ENCODE measurements around the gene ZNHIT1. TPM values are rescaled to one million over a fixed set of nuclear protein-coding genes. Genes with fewer than 3 reads are reported as not detected.
"Not testable (repeated sequence)": the region's sequence is repeated elsewhere in the genome, so short reads cannot be mapped to it uniquely, and the experiment has no call there.

ZNHIT1 gene
- total RNA-seq, 2 experiments from 2014 or later = 44.2 TPM

DNA sequence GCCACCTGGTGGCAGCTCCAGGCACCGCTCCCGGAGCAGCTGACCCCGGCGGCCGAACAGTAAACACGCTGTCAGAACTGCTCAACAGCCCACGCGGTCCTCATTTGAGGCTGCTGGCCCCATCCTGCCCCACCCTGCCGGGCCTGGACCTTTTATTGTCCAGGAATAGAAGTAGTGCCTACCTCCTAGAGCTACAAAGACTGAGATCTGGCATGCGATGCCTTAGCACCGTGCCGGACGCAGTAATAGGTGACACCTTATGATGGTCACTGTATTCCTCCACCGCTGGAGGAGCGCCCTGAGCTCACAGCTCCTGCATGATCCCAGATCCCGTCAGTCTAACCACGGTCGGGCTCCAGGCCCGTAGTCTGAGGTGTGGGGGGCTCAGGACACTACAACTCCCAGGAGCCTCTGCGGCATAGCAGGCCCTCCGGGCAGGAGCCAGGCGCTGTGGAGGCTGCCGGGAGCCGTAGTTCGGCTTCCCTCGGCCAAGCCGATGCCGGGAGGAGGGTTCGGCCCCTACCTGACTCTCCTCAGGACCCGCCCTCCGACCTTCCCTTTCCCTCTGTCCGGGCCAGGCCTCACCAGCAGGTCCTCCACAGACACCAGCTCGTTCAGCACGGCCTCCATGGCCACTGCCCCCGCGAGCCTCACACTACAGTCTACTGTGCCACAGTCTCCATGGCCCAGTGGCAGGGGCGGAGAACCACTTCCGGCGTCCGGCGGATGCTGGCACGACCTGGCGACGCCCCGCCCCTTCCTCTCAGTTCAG lies 26.6 kb downstream of the ZNHIT1 start, which contains the start of gene FIS1:
Gene FIS1 (minus strand): TSS at position 707 of the 772 bp plus-strand sequence. CDS start 77 bp downstream, at position 630.
- no peaks in the 10 kb centered on the region for H3K9me3 Mint-ChIP-seq (ENCODE audit: low read depth)
- peak; percentile 96 for ATAC-seq
- peak within 1 kb of the TSS; percentile 97 for H3K4me3 Mint-ChIP-seq
- POLR2A ChIA-PET = interaction anchor here (0.5 to 0.9 kb wide), 7 partner anchors 8 to 814 kb away, joined by 3 to 7 read pairs (median 3); partner anchors contain the start of genes PLOD3 and ZNHIT1
- peak within 1 kb of the TSS; percentile 97 for H3K27ac Mint-ChIP-seq
- H3K4me1 Mint-ChIP-seq = peaks cover 25% of the 10 kb centered on the region
- peak; percentile 97 for DNase-seq
- peaks cover 34% of the 10 kb centered on the region for H3K36me3 Mint-ChIP-seq (ENCODE audit: low read depth)
- intact Hi-C loops (cut with DNase I, micrococcal nuclease) = loop anchor here (1.0 to 10.0 kb wide), 11 partner anchors 8 to 570 kb away; partner anchors contain the start of genes TRIM56 (in 2 of the 2), ZNHIT1 (in 2 of the 2), AP1S1 (in 1 of the 2) and GNB2 (in 1 of the 2)
- H3K27me3 Mint-ChIP-seq = no peaks in the 10 kb centered on the region
- CTCF ChIA-PET = interaction anchor here (0.5 to 3.8 kb wide), 18 partner anchors 9 to 539 kb away, joined by 3 to 44 read pairs (median 4); partner anchors contain the start of genes IFT22, PLOD3, POP7 and TRIM56

DNA sequence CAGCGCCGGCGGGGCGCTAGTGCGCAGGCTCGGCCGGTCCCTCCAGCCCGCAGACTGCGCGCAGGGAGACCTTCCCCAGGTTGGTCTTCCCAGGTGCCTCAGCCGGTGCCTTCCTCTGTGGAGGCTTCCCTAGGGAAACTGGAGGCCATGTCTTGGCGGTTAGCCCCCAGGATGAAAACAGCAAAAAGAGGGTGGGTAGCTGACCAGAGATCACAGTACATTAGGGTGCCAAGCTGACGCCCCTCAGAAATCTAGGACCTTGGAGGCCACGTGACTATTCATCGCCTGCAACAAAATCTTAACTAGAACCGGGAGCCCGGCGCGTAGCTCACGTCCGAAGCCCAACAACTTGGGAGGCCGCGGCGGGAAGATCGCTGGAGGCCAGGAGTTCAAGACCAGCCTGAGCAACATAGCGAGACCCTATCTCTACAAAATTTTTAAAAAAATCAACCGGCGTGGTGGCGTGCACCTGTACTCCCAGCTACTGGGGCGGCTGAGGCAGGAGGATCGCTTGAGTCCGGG lies 27.2 kb downstream of the ZNHIT1 start:
- POLR2A ChIA-PET = interaction anchor here (0.5 to 0.6 kb wide), 2 partner anchors 65 to 149 kb away, joined by 3 read pairs; no protein-coding TSS in a partner anchor
- intact Hi-C loops (cut with DNase I, micrococcal nuclease) = loop anchor here (1.0 to 10.0 kb wide), 6 partner anchors 38 to 570 kb away; partner anchors contain the start of genes TRIM56 (in 2 of the 2), AP1S1 (in 1 of the 2), GNB2 (in 1 of the 2) and IFT22 (in 1 of the 2)
- H3K36me3 Mint-ChIP-seq (ENCODE audit: low read depth) = peaks cover 32% of the 10 kb centered on the region
- H3K4me3 Mint-ChIP-seq = peak overlapping the region; percentile 97
- peaks cover 29% of the 10 kb centered on the region for H3K4me1 Mint-ChIP-seq
- CTCF ChIA-PET = interaction anchor here (0.5 to 3.8 kb wide), 7 partner anchors 9 to 101 kb away, joined by 3 to 44 read pairs (median 16); partner anchors contain the start of genes IFT22, PLOD3 and ZNHIT1
- no peak for DNase-seq
- no peak for ATAC-seq
- peak overlapping the region; percentile 97 for H3K27ac Mint-ChIP-seq
- H3K27me3 Mint-ChIP-seq = no peaks in the 10 kb centered on the region
- H3K9me3 Mint-ChIP-seq (ENCODE audit: low read depth) = no peaks in the 10 kb centered on the region

DNA sequence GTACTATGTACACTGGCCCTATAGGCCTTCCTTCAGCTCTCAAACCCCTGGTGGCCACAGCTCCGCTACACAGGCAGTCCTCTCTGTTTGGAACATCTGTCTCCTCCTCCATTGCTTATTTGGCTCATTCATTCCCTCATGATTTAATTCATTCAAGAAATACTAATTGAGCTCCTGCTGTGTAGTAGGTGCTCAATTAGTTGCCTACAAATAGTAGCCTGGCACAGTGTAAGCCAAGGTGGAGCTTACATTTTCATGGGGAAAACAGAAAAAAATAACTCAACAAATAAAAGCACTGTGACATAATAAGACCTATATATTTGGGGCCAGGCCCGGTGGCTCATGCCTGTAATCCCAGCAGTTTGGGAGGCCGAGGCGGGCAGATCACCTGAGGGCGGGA lies 30.3 kb downstream of the ZNHIT1 start:
- ATAC-seq (no peak), DNase-seq (no peak)
- ChIA-PET CTCF (interaction anchor here (0.7 kb wide), 1 partner anchor 31 kb away, joined by 3 read pairs; the partner anchor contains the start of genes PLOD3 and ZNHIT1), POLR2A (interaction anchor here (0.6 to 0.7 kb wide), 3 partner anchors 131 to 373 kb away, joined by 3 to 4 read pairs (median 3); partner anchors contain the start of gene SRRT)
- no peak overlapping the region for H3K27ac Mint-ChIP-seq
- peaks cover 44% of the 10 kb centered on the region for H3K4me1 Mint-ChIP-seq
- intact Hi-C loops (cut with DNase I, micrococcal nuclease) = loop anchor here in 1 of 2 experiments (10.0 kb wide), 1 partner anchor 573 kb away; the partner anchor contains the start of gene GNB2
- peaks cover 29% of the 10 kb centered on the region for H3K36me3 Mint-ChIP-seq (ENCODE audit: low read depth)
- no peaks in the 10 kb centered on the region for H3K27me3 Mint-ChIP-seq
- H3K4me3 Mint-ChIP-seq = no peak overlapping the region
- H3K9me3 Mint-ChIP-seq (ENCODE audit: low read depth) = no peaks in the 10 kb centered on the region

DNA sequence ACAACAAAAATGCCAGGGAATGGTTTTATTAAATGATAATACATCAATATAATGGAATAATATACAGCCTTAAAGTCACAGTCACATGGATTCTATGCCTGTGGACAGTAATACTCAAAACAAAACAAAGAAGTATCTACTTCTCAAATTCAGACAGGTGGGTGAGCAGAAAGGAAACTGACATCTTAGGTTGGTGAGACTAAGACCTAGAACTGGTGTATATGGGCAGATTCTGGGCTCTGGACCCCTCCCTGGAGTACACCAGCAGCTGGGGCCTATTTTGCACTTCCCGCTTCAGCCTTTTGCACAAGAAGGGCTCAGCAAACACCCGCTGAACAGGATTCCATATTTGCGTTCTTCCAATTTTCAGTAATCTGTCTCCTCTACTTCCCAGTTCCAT lies 32.4 kb downstream of the ZNHIT1 start:
- peak overlapping the region; percentile 42 for H3K27ac Mint-ChIP-seq

DNA sequence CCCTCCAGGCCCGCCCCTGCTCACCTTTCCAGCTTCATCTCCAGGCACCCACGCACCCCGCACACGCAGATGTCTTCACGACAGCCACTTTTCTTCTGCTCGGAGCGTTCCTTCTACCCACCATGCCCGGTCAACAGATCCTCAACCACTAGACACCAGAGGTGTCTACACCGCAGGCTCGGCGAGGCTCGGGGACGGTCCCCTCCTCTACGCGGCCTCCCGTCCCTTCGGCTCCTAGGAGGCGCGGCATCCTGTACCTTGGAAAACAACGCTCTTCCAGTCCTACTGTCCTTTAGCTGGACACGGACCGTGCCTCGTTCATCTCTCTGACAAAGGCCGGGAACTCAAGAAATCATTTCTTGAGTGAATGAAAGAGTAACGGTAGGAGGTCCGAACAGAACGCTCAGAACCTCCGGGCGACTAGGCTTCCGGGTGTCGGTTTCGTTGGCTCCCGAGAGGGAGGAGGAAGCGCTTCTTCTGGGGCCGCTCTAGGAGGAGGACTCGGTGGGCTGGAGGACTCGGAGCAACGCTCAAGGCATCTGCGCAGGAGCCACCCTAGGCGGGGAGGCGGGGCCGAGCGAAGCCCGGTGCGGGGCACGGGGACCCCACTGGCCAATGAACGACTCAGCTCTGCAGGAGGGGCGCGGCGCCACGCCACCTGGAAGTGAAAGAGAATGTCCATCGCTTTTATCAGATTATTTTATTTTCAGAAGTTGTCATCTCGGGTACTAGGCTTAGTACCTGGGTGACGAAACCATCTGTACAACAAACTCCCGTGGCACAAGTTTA lies 34.1 kb downstream of the ZNHIT1 start:
- Mint-ChIP-seq H3K4me1 (peaks cover 26% of the 10 kb centered on the region), H3K27ac (peak overlapping the region; percentile 96), H3K4me3 (peak overlapping the region; percentile 96), H3K27me3 (peaks cover 5% of the 10 kb centered on the region), H3K9me3 (ENCODE audit: low read depth) (no peaks in the 10 kb centered on the region), H3K36me3 (ENCODE audit: low read depth) (peaks cover 14% of the 10 kb centered on the region)
- ATAC-seq = peak; percentile 100
- ChIA-PET POLR2A (interaction anchor here (0.9 to 1.0 kb wide), 2 partner anchors 8 to 34 kb away, joined by 3 read pairs; partner anchors contain the start of genes PLOD3 and ZNHIT1), CTCF (interaction anchor here (0.6 to 5.2 kb wide), 5 partner anchors 8 to 108 kb away, joined by 3 to 44 read pairs (median 10); partner anchors contain the start of genes FIS1, PLOD3 and ZNHIT1)
- peak; percentile 99 for DNase-seq
- intact Hi-C loops (cut with DNase I, micrococcal nuclease) = loop anchor here (1.0 to 2.0 kb wide), 8 partner anchors 8 to 666 kb away; partner anchors contain the start of genes TRIM56 (in 2 of the 2), ZNHIT1 (in 2 of the 2), AP1S1 (in 1 of the 2) and FBXO24 (in 1 of the 2)

More for the DNA sequence above, 32.4 kb downstream of the ZNHIT1 start:
- Mint-ChIP-seq H3K4me1 (peaks cover 33% of the 10 kb centered on the region), H3K9me3 (ENCODE audit: low read depth) (no peaks in the 10 kb centered on the region), H3K4me3 (peak overlapping the region; percentile 96), H3K27me3 (peaks cover 3% of the 10 kb centered on the region), H3K36me3 (ENCODE audit: low read depth) (peaks cover 19% of the 10 kb centered on the region)
- DNase-seq (no peak), ATAC-seq (no peak)
- ChIA-PET CTCF (no interaction called here), POLR2A (interaction anchor here (0.5 to 0.7 kb wide), 2 partner anchors 22 to 355 kb away, joined by 3 read pairs; no protein-coding TSS in a partner anchor)
- intact Hi-C loops (cut with DNase I, micrococcal nuclease) = no loop called here

DNA sequence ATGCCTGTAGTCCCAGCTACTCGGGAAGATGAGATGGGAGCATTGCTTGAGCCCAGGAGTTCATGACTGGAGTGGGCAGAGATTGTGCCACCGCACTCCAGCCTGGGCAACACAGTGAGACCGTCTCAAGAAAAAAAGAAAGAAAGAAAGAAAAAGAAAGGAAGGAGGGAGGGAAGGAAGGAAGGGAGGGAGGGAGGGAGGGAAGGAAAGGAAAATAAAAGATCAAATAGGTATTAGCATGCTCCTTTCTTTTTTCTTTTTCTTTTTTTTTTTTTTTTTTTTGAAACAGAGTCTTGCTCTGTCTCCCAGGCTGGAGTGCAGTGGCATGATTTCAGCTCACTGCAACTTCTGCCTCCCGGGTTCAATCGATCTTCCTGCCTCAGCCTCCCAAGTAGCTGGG lies 35.2 kb downstream of the ZNHIT1 start:
- ATAC-seq; H3K27me3 Mint-ChIP-seq; H3K27ac Mint-ChIP-seq; POLR2A ChIA-PET; H3K36me3 Mint-ChIP-seq (ENCODE audit: low read depth); H3K9me3 Mint-ChIP-seq (ENCODE audit: low read depth); DNase-seq: not testable (repeated sequence)
- Mint-ChIP-seq H3K4me3 (peak overlapping the region; percentile 96), H3K4me1 (peaks cover 21% of the 10 kb centered on the region)
- CTCF ChIA-PET = interaction anchor here (1.3 to 5.2 kb wide), 2 partner anchors 9 to 37 kb away, joined by 5 to 44 read pairs; partner anchors contain the start of gene FIS1
- intact Hi-C loops (cut with DNase I, micrococcal nuclease) = loop anchor here in 1 of 2 experiments (2.0 kb wide), 1 partner anchor 34 kb away; the partner anchor contains the start of gene ZNHIT1

DNA sequence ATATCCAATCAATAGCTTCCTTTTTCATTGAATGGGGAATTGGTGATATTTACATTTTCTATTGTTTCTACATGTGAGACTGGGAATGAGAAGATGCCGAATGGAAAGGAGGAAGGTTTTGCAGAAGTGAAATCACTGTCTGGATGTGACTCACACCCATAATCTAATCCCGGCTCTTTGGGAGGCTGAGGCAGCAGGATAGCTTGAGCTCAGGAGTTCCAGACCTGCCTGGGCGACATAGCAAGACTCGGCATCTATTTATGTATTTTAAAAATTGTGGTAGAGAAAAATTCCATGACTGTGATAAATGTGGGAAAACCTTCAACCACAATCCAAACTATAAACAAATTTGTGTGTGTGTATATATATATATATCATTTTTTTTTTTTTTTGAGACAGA lies 37.8 kb downstream of the ZNHIT1 start:
- Mint-ChIP-seq H3K9me3 (ENCODE audit: low read depth) (no peaks in the 10 kb centered on the region), H3K36me3 (ENCODE audit: low read depth) (peaks cover 7% of the 10 kb centered on the region), H3K27ac (no peak overlapping the region), H3K27me3 (peaks cover 5% of the 10 kb centered on the region), H3K4me3 (no peak overlapping the region), H3K4me1 (peaks cover 11% of the 10 kb centered on the region)
- no peak for ATAC-seq
- CTCF ChIA-PET = interaction anchor here (0.7 to 5.2 kb wide), 4 partner anchors 11 to 1069 kb away, joined by 3 to 44 read pairs (median 6); partner anchors contain the start of gene FIS1
- POLR2A ChIA-PET = interaction anchor here (0.6 kb wide), 1 partner anchor 1207 kb away, joined by 7 read pairs; no protein-coding TSS in a partner anchor
- no peak for DNase-seq
- intact Hi-C loops (cut with DNase I, micrococcal nuclease) = no loop called here

DNA sequence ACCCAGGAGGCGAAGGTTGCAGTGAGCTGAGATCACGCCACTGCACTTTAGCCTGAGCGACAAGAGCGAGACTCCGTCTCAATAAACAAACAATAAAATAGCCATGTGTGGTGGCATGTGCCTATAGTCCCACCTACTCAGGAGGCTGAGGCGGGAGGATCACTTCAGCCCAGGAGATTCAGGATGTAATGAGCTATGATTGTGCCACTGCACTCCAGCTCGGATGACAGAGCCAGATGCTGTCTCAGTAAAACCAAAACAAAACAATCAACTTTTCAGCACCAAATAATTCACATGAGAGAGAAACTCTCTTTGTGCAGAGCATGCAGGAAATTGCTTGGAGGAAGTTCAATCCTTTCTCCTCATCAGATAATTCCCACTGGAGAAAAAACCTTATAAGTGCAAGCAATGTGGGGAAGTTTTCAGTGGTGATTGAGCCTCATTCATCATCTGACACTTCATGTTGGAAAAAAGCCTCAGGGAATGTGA lies 40.3 kb downstream of the ZNHIT1 start:
- ChIA-PET POLR2A (interaction anchor here (0.5 kb wide), 1 partner anchor 151 kb away, joined by 3 read pairs; no protein-coding TSS in a partner anchor), CTCF (interaction anchor here (0.6 to 2.0 kb wide), 6 partner anchors 24 to 624 kb away, joined by 3 to 6 read pairs (median 3); no protein-coding TSS in a partner anchor)
- H3K9me3 Mint-ChIP-seq (ENCODE audit: low read depth) = no peaks in the 10 kb centered on the region
- ATAC-seq (no peak), DNase-seq (no peak)
- no peaks in the 10 kb centered on the region for H3K4me1 Mint-ChIP-seq
- H3K27ac Mint-ChIP-seq = no peak overlapping the region
- H3K36me3 Mint-ChIP-seq (ENCODE audit: low read depth) = no peaks in the 10 kb centered on the region
- H3K4me3 Mint-ChIP-seq = no peak overlapping the region
- intact Hi-C loops (cut with DNase I, micrococcal nuclease) = no loop called here
- peaks cover 5% of the 10 kb centered on the region for H3K27me3 Mint-ChIP-seq

DNA sequence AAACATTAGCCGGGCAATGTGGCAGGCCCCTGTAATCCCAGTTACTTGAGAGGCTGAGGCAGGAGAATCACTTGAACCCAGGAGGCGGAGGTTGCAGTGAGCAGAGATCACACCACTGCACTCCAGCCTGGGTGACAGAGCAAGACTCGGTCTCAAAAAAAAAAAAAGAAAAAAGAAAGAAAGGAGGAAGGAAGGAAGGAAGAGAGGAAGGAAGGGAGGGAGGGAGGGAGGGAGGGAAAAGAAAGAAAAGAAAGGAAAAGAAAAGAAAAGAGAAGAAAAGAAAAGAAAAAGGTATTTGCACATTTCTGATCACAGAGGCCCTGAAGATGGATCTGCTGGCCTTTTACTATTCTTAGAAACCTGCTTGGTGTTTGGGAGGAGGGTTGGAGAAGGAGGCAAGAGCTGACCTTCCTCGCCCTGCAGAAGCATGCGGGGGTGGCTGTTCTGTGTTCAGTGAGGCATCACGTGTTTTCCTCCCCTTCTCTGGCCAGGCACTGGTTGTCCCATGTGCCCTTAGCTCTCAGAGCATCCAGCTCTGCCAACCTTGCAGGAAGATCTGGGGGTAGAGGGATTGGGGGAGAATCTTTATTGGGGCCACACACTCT lies 46.2 kb downstream of the ZNHIT1 start:
- DNase-seq; H3K9me3 Mint-ChIP-seq (ENCODE audit: low read depth); H3K27me3 Mint-ChIP-seq; H3K4me3 Mint-ChIP-seq; H3K27ac Mint-ChIP-seq; intact Hi-C loops (cut with DNase I, micrococcal nuclease); H3K36me3 Mint-ChIP-seq (ENCODE audit: low read depth); CTCF ChIA-PET; POLR2A ChIA-PET; ATAC-seq; H3K4me1 Mint-ChIP-seq: not testable (repeated sequence)

Measured in activated CD4-positive, alpha-beta T cell treated with anti-CD3 and anti-CD28 coated beads for 36 hours (primary cell).